ENCODE results near the gene TFDP1. TPM values are rescaled to one million over a fixed set of nuclear protein-coding genes. Genes with fewer than 3 reads are reported as not detected.

Gene TFDP1
- total RNA-seq, 4 donors from 2014 or later = 48.0 to 84.2 (median 53.9) TPM

GRCh38 chr13:113558461-113558860 is 26.1 kb upstream of the TFDP1 start:
- WGBS, 2 donors = 82 to 92% methylated on average over 5 to 6 of the region's 6 CpGs

GRCh38 chr13:113559061-113559460 is 25.5 kb upstream of the TFDP1 start:
- H3K4me3 ChIP-seq (replicated peaks in 1 of 3) = no peak overlapping the region
- WGBS, 2 donors = 86 to 90% methylated on average over 7 of the region's 7 CpGs
- H3K27ac ChIP-seq = no peak overlapping the region
- TF ChIP-seq POLR2A (IDR thresholded peaks at IDR 0.05) (no peak), CTCF (IDR thresholded peaks at IDR 0.05) (no peak)
- no peak for DNase-seq
- intact Hi-C loops (cut with DNase I) = no loop called here
- H3K36me3 ChIP-seq = no peaks in the 10 kb centered on the region
- H3K27me3 ChIP-seq = no peaks in the 10 kb centered on the region
- no peaks in the 10 kb centered on the region for H3K9me3 ChIP-seq
- H3K4me1 ChIP-seq = peaks cover 0 to under 1% of the 10 kb centered on the region in 2 donors

More at GRCh38 chr13:113558461-113558860, 26.1 kb upstream of the TFDP1 start:
- H3K27ac ChIP-seq = no peak overlapping the region
- no peaks in the 10 kb centered on the region for H3K9me3 ChIP-seq
- H3K36me3 ChIP-seq = no peaks in the 10 kb centered on the region
- peaks cover 0 to 5% of the 10 kb centered on the region in 2 donors for H3K4me1 ChIP-seq
- intact Hi-C loops (cut with DNase I) = no loop called here
- H3K4me3 ChIP-seq (replicated peaks in 1 of 3) = no peak overlapping the region
- TF ChIP-seq CTCF (IDR thresholded peaks at IDR 0.05) (no peak), POLR2A (IDR thresholded peaks at IDR 0.05) (no peak)
- no peaks in the 10 kb centered on the region for H3K27me3 ChIP-seq
- no peak for DNase-seq

GRCh38 chr13:113559901-113560644 is 24.5 kb upstream of the TFDP1 start:
- Histone ChIP-seq H3K36me3 (no peaks in the 10 kb centered on the region), H3K27me3 (no peaks in the 10 kb centered on the region), H3K4me3 (replicated peaks in 1 of 3) (no peak overlapping the region), H3K9me3 (no peaks in the 10 kb centered on the region), H3K27ac (no peak overlapping the region), H3K4me1 (no peaks in the 10 kb centered on the region)
- intact Hi-C loops (cut with DNase I) = loop anchor here (10.0 kb wide), 1 partner anchor 65 kb away; the partner anchor contains the start of gene DCUN1D2
- DNase-seq = no peak
- 86 to 89% methylated on average over 34 to 51 of the region's 56 CpGs for WGBS, 2 donors
- TF ChIP-seq CTCF (IDR thresholded peaks at IDR 0.05) = no peak
- no peak for TF ChIP-seq POLR2A (IDR thresholded peaks at IDR 0.05)

DNA sequence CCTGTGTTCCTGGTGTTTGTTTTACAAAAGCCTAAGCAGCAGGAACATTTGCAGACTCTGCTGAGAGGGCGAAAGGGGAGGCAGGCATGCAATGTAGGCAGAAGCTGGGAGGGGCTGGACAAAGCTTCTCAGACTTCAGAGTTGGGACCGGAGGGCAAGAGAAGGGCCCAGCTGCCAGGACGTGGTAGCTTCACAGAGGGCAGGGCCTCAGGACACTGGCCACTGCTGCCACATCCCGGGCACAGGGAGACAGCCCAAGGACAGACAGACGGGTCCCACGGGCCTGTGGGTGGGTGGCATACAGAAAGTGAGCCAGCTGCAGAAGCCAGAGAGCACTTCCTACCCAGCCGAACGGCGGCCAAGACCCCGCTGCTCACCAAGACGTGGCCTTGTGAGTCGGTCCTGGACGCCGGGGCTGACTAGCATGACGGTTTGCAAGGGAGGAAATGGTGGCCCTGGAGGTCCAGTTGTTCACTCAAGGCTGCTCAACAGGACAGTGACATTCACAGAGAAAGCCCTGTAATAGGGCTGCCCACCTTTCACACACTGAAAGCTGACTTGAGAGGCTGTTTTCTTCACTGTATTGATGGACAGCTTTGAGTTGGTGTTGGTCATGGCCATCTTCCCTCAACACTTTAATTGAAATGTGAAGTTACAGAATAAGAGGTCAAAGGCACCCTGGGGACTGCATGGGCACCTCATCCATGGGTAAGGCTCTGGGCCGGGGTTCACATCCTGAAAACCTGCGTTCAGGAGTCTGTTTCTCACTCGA is 23.7 kb upstream of the TFDP1 start:
- Histone ChIP-seq H3K36me3 (no peaks in the 10 kb centered on the region), H3K4me3 (replicated peaks in 1 of 3) (no peak overlapping the region), H3K27me3 (no peaks in the 10 kb centered on the region), H3K9me3 (no peaks in the 10 kb centered on the region), H3K27ac (no peak overlapping the region), H3K4me1 (no peaks in the 10 kb centered on the region)
- 84 to 88% methylated on average over 12 to 15 of the region's 18 CpGs for WGBS, 2 donors
- intact Hi-C loops (cut with DNase I) = loop anchor here (10.0 kb wide), 1 partner anchor 66 kb away; the partner anchor contains the start of gene DCUN1D2
- no peak for TF ChIP-seq CTCF (IDR thresholded peaks at IDR 0.05)
- TF ChIP-seq POLR2A (IDR thresholded peaks at IDR 0.05) = no peak
- DNase-seq = no peak

Data from thyroid gland (tissue), 4 donors.